Renal cortical epithelial cell (primary cell): ENCODE measurements around the gene SESTD1. TPM values are rescaled to one million over a fixed set of nuclear protein-coding genes. Genes with fewer than 3 reads are reported as not detected.
"Not testable (repeated sequence)": the region's sequence is repeated elsewhere in the genome, so short reads cannot be mapped to it uniquely, and the experiment has no call there.

ENCODE experiments used
- DNase-seq: peaks from one replicate; pipeline ENCODE4 v3.0.0-alpha.2; 2011; ENCODE audit warnings: low read depth
- total RNA-seq: library from RNA; depleted of rRNA; stranded (reverse); fragments of >200 nt; gene quantifications from 2 replicates; pipeline ENCODE4 v1.2.3, GENCODE V29; 2014

The SESTD1 gene
- total RNA-seq, 1 donor from 2014 or later = 51.1 TPM

- peak; percentile 83 for DNase-seq
These were observed 25.4 kb downstream of the SESTD1 start for GRCh38 chr2:179239195-179239594.

- no peak for DNase-seq
These were observed 26.6 kb downstream of the SESTD1 start for GRCh38 chr2:179238027-179238426.

GRCh38 chr2:179237209-179237946, 27.3 kb downstream of the SESTD1 start:
- DNase-seq = no peak

GRCh38 chr2:179235463-179236108, 29.0 kb downstream of the SESTD1 start:
- peak; percentile 74 for DNase-seq

GRCh38 chr2:179234658-179235240, 29.9 kb downstream of the SESTD1 start:
- DNase-seq = no peak

GRCh38 chr2:179233626-179234430, 30.8 kb downstream of the SESTD1 start:
- no peak for DNase-seq

- DNase-seq = no peak
These were observed 31.5 kb downstream of the SESTD1 start for GRCh38 chr2:179233083-179233490.

- DNase-seq = no peak
These were observed 37.7 kb downstream of the SESTD1 start for GRCh38 chr2:179226961-179227259.

- no peak for DNase-seq
These were observed 38.2 kb downstream of the SESTD1 start for GRCh38 chr2:179226203-179226960.

GRCh38 chr2:179224361-179224760, 40.3 kb downstream of the SESTD1 start:
- DNase-seq = no peak

- no peak for DNase-seq
These were observed 42.6 kb downstream of the SESTD1 start for GRCh38 chr2:179222076-179222475.

GRCh38 chr2:179218848-179219594, 45.6 kb downstream of the SESTD1 start:
- peak; percentile 89 for DNase-seq

GRCh38 chr2:179214671-179215070, 50.0 kb downstream of the SESTD1 start:
- not testable (repeated sequence) for DNase-seq

GRCh38 chr2:179211355-179211754, 53.3 kb downstream of the SESTD1 start:
- no peak for DNase-seq

GRCh38 chr2:179208277-179208676, 56.4 kb downstream of the SESTD1 start:
- DNase-seq = not testable (repeated sequence)

- DNase-seq = no peak
These were observed 57.6 kb downstream of the SESTD1 start for GRCh38 chr2:179207047-179207446.

- no peak for DNase-seq
These were observed 62.8 kb downstream of the SESTD1 start for GRCh38 chr2:179201869-179202268.

GRCh38 chr2:179195926-179196590, 68.6 kb downstream of the SESTD1 start:
- DNase-seq = not testable (repeated sequence)

GRCh38 chr2:179195141-179195540, 69.5 kb downstream of the SESTD1 start:
- no peak for DNase-seq

GRCh38 chr2:179193759-179194394, 70.8 kb downstream of the SESTD1 start:
- no peak for DNase-seq
